PC-3 (cell line): ENCODE results near the gene MED14.

Experiments used
- EZH2 ChIP-seq: fragments of 300-600 bp; sonication (generic); IDR thresholded peaks from one replicate; pipeline ENCODE4 v1.6.1; 2017; ENCODE audit warnings: antibody characterized with exemption, mild to moderate bottlenecking, low read length; ENCODE audit not compliant: unreplicated experiment
- TF ChIP-seq, protein P1 (sequence below): fragments of 300-600 bp; sonication (generic); conservative IDR thresholded peaks from 2 replicates; pipeline ENCODE4 v1.5.1; 2017; ENCODE audit warnings: antibody characterized with exemption, low read depth, mild to moderate bottlenecking, low read length

- TF ChIP-seq EZH2 = no peak
- TF ChIP-seq, protein P1, sequence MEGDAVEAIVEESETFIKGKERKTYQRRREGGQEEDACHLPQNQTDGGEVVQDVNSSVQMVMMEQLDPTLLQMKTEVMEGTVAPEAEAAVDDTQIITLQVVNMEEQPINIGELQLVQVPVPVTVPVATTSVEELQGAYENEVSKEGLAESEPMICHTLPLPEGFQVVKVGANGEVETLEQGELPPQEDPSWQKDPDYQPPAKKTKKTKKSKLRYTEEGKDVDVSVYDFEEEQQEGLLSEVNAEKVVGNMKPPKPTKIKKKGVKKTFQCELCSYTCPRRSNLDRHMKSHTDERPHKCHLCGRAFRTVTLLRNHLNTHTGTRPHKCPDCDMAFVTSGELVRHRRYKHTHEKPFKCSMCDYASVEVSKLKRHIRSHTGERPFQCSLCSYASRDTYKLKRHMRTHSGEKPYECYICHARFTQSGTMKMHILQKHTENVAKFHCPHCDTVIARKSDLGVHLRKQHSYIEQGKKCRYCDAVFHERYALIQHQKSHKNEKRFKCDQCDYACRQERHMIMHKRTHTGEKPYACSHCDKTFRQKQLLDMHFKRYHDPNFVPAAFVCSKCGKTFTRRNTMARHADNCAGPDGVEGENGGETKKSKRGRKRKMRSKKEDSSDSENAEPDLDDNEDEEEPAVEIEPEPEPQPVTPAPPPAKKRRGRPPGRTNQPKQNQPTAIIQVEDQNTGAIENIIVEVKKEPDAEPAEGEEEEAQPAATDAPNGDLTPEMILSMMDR = no peak
Observed at GRCh38 chrX:40694802-40695201, 40.5 kb downstream of the MED14 start.
